Kidney (tissue), 14 donors: ENCODE data around the gene EFEMP1. TPM values are rescaled to one million over a fixed set of nuclear protein-coding genes. Genes with fewer than 3 reads are reported as not detected.
A peak's percentile ranks its signal among the peaks of the same experiment; 100 is the strongest.

ENCODE experiments used
- DNase-seq, 5 donors: peaks; one replicate each; pipeline ENCODE4 v3.0.0-alpha.2; 2013 to 2020
- FAIRE-seq: peaks from 2 replicates; lab custom pipeline; 2012; peaks lifted over from hg19 to GRCh38; lab: Jason Lieb, UNC
- H3K27ac ChIP-seq, 2 donors: one replicate each; pipeline ENCODE4 v1.7.0; 2013; ENCODE audit warnings: low read depth in 2 of 2, low read length in 2 of 2, inconsistent platforms in 1 of 2
- H3K27me3 ChIP-seq: one replicate; pipeline ENCODE4 v1.7.1; 2013; ENCODE audit warnings: low read length, inconsistent platforms; ENCODE audit not compliant: control insufficient read depth, insufficient read depth
- H3K36me3 ChIP-seq, 3 donors: one replicate each; pipeline versions ENCODE4 v1.7.0 to v1.7.1; 2013; ENCODE audit warnings: low read length in 3 of 3, control low read depth in 1 of 3, inconsistent platforms in 1 of 3; ENCODE audit not compliant: insufficient read depth in 3 of 3, control insufficient read depth in 2 of 3
- H3K4me1 ChIP-seq, 3 donors: one replicate each; pipeline versions ENCODE4 v1.7.0 to v1.7.1; 2013; ENCODE audit warnings: low read length in 3 of 3, inconsistent platforms in 1 of 3, low read depth in 1 of 3; ENCODE audit not compliant: control insufficient read depth in 2 of 3, insufficient read depth in 2 of 3
- H3K4me3 ChIP-seq, 3 donors: one replicate each; pipeline versions ENCODE4 v1.7.0 to v1.8.1; 2013; ENCODE audit warnings: low read length in 3 of 3, control low read depth in 1 of 3, inconsistent platforms in 1 of 3
- H3K9ac ChIP-seq, 3 donors: one replicate each; pipeline versions ENCODE4 v1.7.0 to v1.7.1; 2013; ENCODE audit warnings: low read length in 3 of 3, control low read depth in 1 of 3, inconsistent platforms in 1 of 3
- H3K9me3 ChIP-seq, 3 donors: one replicate each; pipeline versions ENCODE4 v1.7.0 to v1.7.1; 2013; ENCODE audit warnings: low read length in 3 of 3, control low read depth in 1 of 3, inconsistent platforms in 1 of 3; ENCODE audit not compliant: control insufficient read depth in 2 of 3, insufficient read depth in 1 of 3
- intact Hi-C: fragments of 100-400 bp; cut with DNase I; formaldehyde crosslinking; loops from one replicate; pipeline ENCODE4 v1.11.1; 2022
- polyA plus RNA-seq: library from polyadenylated mRNA; stranded (reverse); fragments of 350-450 nt; fragmentation: Illumina TruSeq; extraction: RNeasy Lipid Tissue Mini Kit (QIAGEN cat#74804); gene quantifications from one replicate; pipeline ENCODE4 v1.2.3, GENCODE V29; 2014; ENCODE audit warnings: low read depth, low replicate concordance; ENCODE audit not compliant: insufficient read depth
- total RNA-seq: library from RNA; stranded (reverse); fragmentation: NEBNext Ultra II Directional; extraction: Animal tissue kit (Norgen Biotek cat#: 25700); gene quantifications from one replicate; pipeline ENCODE4 v1.2.1, GENCODE V29; 2021
- TF ChIP-seq, protein P1 (sequence below): IDR thresholded peaks from 3 replicates; pipeline ENCODE4 v1.5.1; 2012; ENCODE audit warnings: mild to moderate bottlenecking, moderate library complexity, borderline replicate concordance; ENCODE audit not compliant: insufficient read depth; ENCODE audit errors: extremely low read depth
- donor health status: control.
- donor health status: control.
- donor health status: control.
- donor health status: control.
- donor health status: control.
- donor health status: DM: yes; HTN: yes; CAD: no.
- donor health status: Normal renal cell carcinoma (clear cell type).

Gene EFEMP1
- total and polyA plus RNA-seq, 2 donors from 2014 or later: 68.4 to 171 TPM

DNA sequence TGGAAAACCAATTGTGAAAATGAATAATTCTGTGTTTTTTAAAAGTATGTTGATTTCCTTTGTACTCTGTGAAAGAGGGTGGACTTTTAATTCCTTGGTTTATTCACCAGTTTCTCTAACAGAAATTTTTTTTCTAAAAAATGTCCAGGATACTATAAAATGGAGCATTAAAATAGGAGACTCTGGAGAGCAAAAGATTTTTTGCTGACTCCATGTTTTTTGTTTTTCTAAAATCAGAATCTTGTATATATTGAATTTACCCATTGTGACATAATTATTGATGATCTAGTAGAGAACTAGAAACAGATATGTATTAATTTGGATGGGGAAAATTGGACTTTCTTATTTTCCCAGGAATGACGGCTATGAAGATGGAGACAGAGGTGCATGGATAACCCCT, 23.2 kb upstream of the EFEMP1 start:
- no peaks in the 10 kb centered on the region for H3K9me3 ChIP-seq
- no peak overlapping the region for H3K27ac ChIP-seq
- H3K4me1 ChIP-seq: no peaks in the 10 kb centered on the region
- H3K9ac ChIP-seq: no peak overlapping the region
- TF ChIP-seq, protein P1, sequence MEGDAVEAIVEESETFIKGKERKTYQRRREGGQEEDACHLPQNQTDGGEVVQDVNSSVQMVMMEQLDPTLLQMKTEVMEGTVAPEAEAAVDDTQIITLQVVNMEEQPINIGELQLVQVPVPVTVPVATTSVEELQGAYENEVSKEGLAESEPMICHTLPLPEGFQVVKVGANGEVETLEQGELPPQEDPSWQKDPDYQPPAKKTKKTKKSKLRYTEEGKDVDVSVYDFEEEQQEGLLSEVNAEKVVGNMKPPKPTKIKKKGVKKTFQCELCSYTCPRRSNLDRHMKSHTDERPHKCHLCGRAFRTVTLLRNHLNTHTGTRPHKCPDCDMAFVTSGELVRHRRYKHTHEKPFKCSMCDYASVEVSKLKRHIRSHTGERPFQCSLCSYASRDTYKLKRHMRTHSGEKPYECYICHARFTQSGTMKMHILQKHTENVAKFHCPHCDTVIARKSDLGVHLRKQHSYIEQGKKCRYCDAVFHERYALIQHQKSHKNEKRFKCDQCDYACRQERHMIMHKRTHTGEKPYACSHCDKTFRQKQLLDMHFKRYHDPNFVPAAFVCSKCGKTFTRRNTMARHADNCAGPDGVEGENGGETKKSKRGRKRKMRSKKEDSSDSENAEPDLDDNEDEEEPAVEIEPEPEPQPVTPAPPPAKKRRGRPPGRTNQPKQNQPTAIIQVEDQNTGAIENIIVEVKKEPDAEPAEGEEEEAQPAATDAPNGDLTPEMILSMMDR: no peak
- H3K27me3 ChIP-seq: no peaks in the 10 kb centered on the region
- intact Hi-C loops: no loop called here
- H3K36me3 ChIP-seq: no peaks in the 10 kb centered on the region
- FAIRE-seq: no peak
- no peak overlapping the region for H3K4me3 ChIP-seq
- DNase-seq: no peak

DNA sequence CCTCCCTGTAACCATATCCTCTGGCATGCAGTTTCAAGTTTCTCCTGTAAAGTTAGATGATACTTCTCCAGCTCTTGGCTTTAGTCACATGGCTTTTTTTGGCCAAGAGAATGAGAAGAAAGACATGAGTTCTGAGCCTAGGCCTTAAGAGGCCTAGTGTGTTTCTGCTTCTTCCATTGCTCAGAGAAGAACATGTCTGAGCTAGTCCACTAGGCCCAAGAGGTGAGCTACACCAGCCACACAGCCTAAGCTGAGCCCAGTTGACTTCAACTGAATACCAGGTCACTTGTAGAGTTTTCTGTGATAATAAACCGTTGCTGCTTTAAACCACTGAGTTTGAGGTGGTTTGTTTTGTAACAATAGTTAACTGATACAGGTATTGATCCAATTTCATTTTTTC, 19.9 kb upstream of the EFEMP1 start:
- H3K9ac ChIP-seq: no peak overlapping the region
- H3K4me1 ChIP-seq: no peaks in the 10 kb centered on the region
- TF ChIP-seq, protein P1: no peak
- H3K4me3 ChIP-seq: no peak overlapping the region
- intact Hi-C loops: no loop called here
- DNase-seq (no peak), FAIRE-seq (no peak)
- H3K9me3 ChIP-seq: no peaks in the 10 kb centered on the region
- no peak overlapping the region for H3K27ac ChIP-seq
- no peaks in the 10 kb centered on the region for H3K36me3 ChIP-seq
- no peaks in the 10 kb centered on the region for H3K27me3 ChIP-seq

DNA sequence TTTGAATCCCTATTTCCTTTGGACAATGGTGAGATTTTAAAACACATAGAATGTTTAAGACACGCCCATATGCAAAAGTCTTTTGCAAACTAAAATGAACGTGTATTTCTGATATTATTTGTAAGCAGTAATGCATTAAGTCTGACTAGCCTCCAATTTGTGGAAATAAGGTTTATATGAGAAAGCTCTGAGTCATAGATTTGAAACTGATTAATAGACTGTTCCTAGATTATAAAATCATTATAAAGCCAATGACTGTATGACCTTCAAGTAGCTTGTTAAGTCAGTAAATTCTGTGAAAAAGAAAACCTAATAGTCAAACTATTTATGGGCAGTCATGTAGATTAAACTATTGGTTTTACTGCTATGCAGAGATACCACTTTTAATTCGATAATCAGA, 12.8 kb upstream of the EFEMP1 start:
- Histone ChIP-seq H3K9ac (no peak overlapping the region), H3K4me3 (no peak overlapping the region), H3K36me3 (no peaks in the 10 kb centered on the region), H3K4me1 (no peaks in the 10 kb centered on the region), H3K27ac (no peak overlapping the region), H3K9me3 (no peaks in the 10 kb centered on the region), H3K27me3 (no peaks in the 10 kb centered on the region)
- peak; percentile 29 for FAIRE-seq
- no peak for DNase-seq
- intact Hi-C loops: no loop called here
- TF ChIP-seq, protein P1: no peak

DNA sequence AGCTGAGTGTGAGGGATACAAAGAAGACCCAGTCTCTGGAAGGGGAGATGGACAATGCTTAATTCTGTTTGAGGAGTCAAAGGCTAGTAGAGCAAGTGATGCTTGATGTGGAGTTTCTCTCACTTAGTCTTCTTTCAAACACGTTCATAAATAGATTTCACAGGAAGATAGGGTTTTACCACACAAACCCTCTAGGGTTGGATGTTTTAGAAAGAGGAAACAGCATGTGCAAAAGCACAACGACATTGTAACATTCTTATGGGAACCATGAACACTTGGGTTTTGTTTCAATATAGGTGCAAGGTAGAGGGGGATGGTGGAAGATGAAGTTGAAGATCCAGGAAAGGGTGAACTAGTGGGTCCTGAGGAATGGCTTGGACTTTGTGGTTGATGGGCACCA, 10.8 kb upstream of the EFEMP1 start:
- TF ChIP-seq, protein P1: no peak
- FAIRE-seq (no peak), DNase-seq (no peak)
- no peaks in the 10 kb centered on the region for H3K27me3 ChIP-seq
- H3K4me1 ChIP-seq: no peaks in the 10 kb centered on the region
- H3K36me3 ChIP-seq: no peaks in the 10 kb centered on the region
- intact Hi-C loops: no loop called here
- no peak overlapping the region for H3K4me3 ChIP-seq
- no peak overlapping the region for H3K9ac ChIP-seq
- no peak overlapping the region for H3K27ac ChIP-seq
- H3K9me3 ChIP-seq: no peaks in the 10 kb centered on the region
